GM19193 (cell line): Measurements from ENCODE around the gene RFPL1.
"Not testable (repeated sequence)": the region's sequence is repeated elsewhere in the genome, so short reads cannot be mapped to it uniquely, and the experiment has no call there.

Source experiments
- POLR2A ChIP-seq: IDR thresholded peaks from 4 replicates; pipeline ENCODE4 v1.6.1; 2011; ENCODE audit not compliant: insufficient read depth, insufficient read length; ENCODE audit errors: extremely low read depth

The RFPL1 gene

GRCh38 chr22:29438283-29438682 lies at the start of gene RFPL1:
RFPL1 (plus strand) TSS chr22:29438583.
- TF ChIP-seq POLR2A = not testable (repeated sequence)

GRCh38 chr22:29388759-29389090 lies 49.7 kb upstream of the RFPL1 start:
- TF ChIP-seq POLR2A = no peak

GRCh38 chr22:29390270-29390669 lies 48.1 kb upstream of the RFPL1 start:
- TF ChIP-seq POLR2A = no peak

- no peak for TF ChIP-seq POLR2A
Measured at GRCh38 chr22:29391546-29391945, 46.8 kb upstream of the RFPL1 start.

DNA sequence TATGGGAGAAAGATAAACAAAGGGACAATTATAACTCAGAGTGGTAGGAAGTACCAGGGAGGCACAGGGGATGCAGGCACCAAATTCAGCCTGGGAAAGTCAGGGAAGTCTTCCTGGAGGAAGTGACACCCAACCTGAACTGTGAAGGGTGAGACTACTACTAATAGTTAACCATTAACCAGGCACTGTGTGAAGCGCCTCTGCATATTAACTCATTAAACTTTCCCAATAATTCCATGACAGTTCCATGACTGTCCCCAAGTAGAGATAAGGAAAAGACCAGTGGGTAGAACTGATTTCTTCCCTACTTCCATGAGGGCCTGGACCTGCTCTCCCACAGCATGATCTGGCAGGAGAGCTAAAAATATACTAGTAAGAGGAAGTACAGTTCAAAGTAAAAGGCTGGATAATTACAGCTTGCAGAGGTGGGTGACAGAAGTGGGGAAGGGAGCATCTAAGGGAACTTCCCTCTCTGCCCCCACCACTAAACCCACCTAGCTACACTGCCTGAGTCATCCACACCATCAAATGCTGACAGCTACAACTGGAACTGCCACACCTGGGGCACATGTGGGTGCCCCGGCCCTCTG lies 45.3 kb upstream of the RFPL1 start:
- no peak for TF ChIP-seq POLR2A

- no peak for TF ChIP-seq POLR2A
Measured at GRCh38 chr22:29394931-29395581, 43.3 kb upstream of the RFPL1 start.

- no peak for TF ChIP-seq POLR2A
Measured at GRCh38 chr22:29396126-29396525, 42.3 kb upstream of the RFPL1 start.

GRCh38 chr22:29397791-29398190 lies 40.6 kb upstream of the RFPL1 start:
- no peak for TF ChIP-seq POLR2A

- TF ChIP-seq POLR2A = no peak
Measured at GRCh38 chr22:29400576-29400975, 37.8 kb upstream of the RFPL1 start.

DNA sequence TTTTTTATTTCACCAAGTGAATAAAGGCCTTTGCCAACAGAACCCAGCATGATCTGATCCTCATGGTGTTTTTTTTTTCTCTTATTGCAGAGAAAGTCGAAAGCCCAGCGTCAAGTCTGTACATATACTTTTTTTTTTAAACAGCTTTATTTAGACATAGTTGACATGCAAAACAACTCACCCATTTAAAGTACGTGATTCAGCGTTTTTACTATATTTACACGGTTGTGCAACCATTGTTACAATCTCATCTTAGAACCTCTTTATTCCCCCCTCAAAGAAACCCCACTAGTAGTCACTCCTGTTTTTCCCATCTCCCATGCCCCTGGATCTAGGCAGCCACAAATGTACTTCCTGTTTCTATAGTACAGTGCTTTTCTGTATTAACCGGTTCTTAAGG lies 29.4 kb upstream of the RFPL1 start:
- TF ChIP-seq POLR2A = no peak

DNA sequence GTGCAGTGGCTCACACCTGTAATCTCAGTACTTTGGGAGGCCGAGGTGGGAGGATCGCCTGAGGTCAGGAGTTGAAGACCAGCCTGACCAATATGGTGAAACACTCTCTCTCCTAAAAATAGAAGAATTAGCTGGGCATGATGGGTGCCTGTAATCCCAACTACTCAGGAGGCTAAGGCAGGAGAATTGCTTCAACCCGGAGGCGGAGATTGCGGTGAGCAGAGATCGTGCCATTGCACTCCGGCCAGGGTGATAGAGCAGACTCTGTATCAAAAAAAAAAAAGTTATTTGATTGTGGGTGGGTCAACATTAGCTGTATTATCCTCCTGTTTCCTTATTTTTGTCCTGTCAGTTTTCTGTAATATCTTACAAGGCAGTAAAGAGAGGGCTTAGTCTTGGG lies 11.9 kb upstream of the RFPL1 start:
- TF ChIP-seq POLR2A = no peak

- TF ChIP-seq POLR2A = no peak
Measured at GRCh38 chr22:29427176-29427760, 11.1 kb upstream of the RFPL1 start.

- TF ChIP-seq POLR2A = no peak
Measured at GRCh38 chr22:29431986-29432385, 6.4 kb upstream of the RFPL1 start.

GRCh38 chr22:29433856-29434255 lies 4.5 kb upstream of the RFPL1 start:
- TF ChIP-seq POLR2A = no peak

GRCh38 chr22:29434288-29434687 lies 4.1 kb upstream of the RFPL1 start:
- TF ChIP-seq POLR2A = no peak

DNA sequence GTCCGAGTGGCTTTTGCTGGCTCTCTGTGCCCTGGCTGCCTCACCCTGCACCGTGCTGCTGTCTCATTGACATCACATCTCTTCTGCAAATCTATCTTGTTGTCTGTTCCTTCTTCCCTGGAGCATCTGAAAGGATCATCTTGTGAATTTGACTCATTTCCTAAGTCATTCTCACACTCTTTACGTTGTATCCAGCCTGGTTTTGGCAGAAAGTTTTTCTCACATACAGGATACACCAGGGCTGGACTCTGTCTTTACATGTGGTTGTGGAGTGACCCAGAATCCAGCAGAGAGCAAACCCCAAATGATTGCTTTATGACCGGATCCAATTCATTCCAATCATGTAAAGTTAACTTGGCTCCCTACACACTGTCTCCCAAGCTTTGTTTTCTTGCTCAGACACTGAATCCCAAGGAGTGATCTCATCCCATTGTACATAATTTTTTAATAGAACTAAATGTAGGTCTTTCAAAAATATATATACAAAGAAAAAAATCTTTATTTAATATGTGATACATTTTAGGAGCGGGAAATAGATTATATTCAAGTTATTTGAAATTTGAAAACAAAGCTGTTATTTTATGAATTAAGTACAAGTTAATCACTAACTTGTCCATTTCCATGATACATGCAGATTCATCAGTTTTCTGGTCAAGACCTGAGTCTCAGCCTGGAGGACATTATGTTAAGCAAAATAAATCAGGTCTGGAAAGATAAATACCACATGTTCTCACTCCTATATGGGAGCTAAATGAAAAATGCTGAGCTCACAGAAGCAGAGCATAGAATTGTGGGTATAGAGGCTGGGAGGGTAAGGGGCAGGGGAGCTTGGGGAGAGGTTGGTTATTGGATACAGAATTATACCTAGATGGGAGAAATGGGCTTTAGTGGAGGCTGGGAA lies 2.9 kb upstream of the RFPL1 start:
- no peak for TF ChIP-seq POLR2A

DNA sequence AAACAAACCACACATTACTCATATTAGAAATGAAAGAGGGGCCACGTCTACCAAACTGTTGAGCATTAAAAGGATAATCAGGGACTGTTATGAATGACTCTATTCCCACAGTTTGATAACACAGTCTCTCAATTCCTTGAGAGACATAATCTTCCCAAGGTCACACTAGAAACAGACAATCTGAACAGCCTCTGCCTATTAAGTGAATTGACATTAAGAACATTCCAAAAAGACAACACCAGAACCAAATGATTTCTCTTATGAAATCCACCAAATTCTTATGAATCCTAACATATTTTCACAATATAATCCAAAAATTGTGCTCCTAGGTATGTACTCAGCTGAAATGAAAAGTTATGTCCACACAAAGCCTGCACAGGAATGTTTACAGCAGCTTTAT lies 4.6 kb downstream of the RFPL1 start:
- TF ChIP-seq POLR2A = no peak

- no peak for TF ChIP-seq POLR2A
Measured at GRCh38 chr22:29443452-29443851, 5.1 kb downstream of the RFPL1 start.
